ENCODE measurements around the gene WFDC6.
A peak's percentile ranks its signal among the peaks of the same experiment; 100 is the strongest.

Gene WFDC6

DNA sequence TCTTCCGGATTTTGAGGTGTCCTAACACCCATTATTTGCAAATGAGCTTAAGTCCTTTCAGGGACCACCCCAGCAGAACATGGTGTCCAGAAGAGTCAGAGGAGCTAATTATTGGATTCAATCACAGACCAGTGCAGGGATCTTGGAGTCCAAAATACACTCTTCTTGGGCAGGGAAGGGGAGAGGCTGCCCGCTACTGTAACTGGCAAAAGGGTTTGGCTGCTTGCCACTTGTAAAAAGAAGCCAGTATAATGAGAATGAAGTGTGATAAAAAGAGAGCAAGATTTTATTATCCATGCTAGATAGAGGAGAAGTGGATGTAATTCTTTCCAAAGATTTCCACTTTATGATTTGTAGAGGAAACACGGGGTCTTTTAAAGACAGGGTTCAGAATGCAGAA lies 43.1 kb downstream of the WFDC6 start:
- no peak for DNase-seq (ENCODE audit: low read depth)
- no peak overlapping the region for H3K4me3 ChIP-seq (ENCODE audit: low read depth, low read length)
- TF ChIP-seq, protein P1, sequence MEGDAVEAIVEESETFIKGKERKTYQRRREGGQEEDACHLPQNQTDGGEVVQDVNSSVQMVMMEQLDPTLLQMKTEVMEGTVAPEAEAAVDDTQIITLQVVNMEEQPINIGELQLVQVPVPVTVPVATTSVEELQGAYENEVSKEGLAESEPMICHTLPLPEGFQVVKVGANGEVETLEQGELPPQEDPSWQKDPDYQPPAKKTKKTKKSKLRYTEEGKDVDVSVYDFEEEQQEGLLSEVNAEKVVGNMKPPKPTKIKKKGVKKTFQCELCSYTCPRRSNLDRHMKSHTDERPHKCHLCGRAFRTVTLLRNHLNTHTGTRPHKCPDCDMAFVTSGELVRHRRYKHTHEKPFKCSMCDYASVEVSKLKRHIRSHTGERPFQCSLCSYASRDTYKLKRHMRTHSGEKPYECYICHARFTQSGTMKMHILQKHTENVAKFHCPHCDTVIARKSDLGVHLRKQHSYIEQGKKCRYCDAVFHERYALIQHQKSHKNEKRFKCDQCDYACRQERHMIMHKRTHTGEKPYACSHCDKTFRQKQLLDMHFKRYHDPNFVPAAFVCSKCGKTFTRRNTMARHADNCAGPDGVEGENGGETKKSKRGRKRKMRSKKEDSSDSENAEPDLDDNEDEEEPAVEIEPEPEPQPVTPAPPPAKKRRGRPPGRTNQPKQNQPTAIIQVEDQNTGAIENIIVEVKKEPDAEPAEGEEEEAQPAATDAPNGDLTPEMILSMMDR (conservative IDR thresholded peaks at IDR 0.05; ENCODE audit: low read depth, low read length): no peak

- TF ChIP-seq, protein P1 (conservative IDR thresholded peaks at IDR 0.05; ENCODE audit: low read depth, low read length): no peak
- DNase-seq (ENCODE audit: low read depth): no peak
- H3K4me3 ChIP-seq (ENCODE audit: low read depth, low read length): no peak overlapping the region
Measured at GRCh38 chr20:45495501-45495941, 43.8 kb downstream of the WFDC6 start.

DNA sequence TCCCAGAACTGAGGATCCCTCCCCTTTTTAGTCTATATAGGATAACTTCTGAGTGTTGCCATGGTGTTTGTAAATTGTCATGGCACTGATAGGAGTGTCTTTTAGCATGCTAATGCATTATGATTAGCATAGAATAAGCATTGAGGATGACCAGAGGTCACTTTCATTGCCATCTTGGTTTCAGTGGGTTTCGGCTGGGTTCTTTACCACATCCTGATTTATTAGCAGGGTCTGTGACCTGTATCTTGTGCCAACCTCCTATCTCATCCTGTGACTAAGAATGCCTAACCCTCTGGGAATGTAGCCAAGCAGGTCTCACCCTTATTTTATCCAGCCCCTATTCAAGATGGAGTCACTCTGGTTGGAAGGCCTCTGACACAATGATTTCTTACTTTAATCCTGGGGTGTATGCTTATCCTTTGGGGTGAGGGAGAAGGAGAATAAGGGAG lies 50.2 kb downstream of the WFDC6 start:
- DNase-seq (ENCODE audit: low read depth): no peak
- H3K4me3 ChIP-seq (ENCODE audit: low read depth, low read length): no peak overlapping the region
- TF ChIP-seq, protein P1 (conservative IDR thresholded peaks at IDR 0.05; ENCODE audit: low read depth, low read length): no peak

DNA sequence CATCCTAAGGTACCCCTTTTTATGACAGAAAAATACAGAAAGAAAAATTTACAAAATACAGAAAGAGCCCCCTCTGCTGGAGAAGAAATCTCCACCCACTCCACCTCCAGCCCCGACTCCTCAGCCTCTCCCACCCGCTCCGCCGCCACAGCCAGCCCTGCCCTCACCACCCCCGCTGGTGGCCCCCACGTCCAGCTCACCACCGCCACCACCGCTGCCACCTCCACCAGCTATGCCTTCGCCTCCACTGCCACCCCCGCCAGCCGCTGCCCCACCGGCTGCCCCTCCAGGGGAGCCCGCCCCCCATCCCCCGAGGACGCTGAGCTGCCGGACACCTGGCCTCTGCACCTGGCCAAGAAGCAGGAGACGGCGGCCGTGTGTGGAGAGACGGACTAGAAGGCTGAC lies 52.0 kb downstream of the WFDC6 start:
- DNase-seq (ENCODE audit: low read depth): no peak
- TF ChIP-seq, protein P1 (conservative IDR thresholded peaks at IDR 0.05; ENCODE audit: low read depth, low read length): peak; percentile 24

GRCh38 chr20:45485388-45485787 lies 53.9 kb downstream of the WFDC6 start:
- TF ChIP-seq, protein P1 (conservative IDR thresholded peaks at IDR 0.05; ENCODE audit: low read depth, low read length): no peak
- no peak overlapping the region for H3K4me3 ChIP-seq (ENCODE audit: low read depth, low read length)
- no peak for DNase-seq (ENCODE audit: low read depth)

More for the DNA sequence above, 52.0 kb downstream of the WFDC6 start:
- H3K4me3 ChIP-seq (ENCODE audit: low read depth, low read length): no peak overlapping the region

DNA sequence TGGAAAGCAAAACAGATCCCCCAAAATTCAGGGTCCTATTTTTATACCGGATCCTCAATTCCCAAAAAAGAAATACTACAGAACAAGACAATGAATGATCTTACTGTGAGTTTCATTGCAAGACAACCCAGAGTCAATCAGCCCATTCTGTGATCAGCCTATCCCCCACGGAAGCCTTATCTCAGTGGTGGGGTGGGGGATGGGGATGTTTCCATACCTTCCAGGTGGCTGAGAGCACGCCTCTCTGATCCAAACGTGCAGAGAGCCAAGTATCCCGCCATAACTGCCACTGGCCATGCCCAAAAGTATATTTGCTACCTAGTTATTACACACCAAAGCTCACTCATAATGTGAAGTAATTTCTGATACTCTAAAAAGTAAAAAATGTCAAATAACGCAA lies 54.6 kb downstream of the WFDC6 start:
- no peak for DNase-seq (ENCODE audit: low read depth)
- TF ChIP-seq, protein P1 (conservative IDR thresholded peaks at IDR 0.05; ENCODE audit: low read depth, low read length): no peak
- no peak overlapping the region for H3K4me3 ChIP-seq (ENCODE audit: low read depth, low read length)
